Tibial artery (tissue), 4 donors: ENCODE results near the gene CEACAM3.
"Not testable (repeated sequence)": the region's sequence is repeated elsewhere in the genome, so short reads cannot be mapped to it uniquely, and the experiment has no call there.

Source experiments
- DNase-seq, 2 donors: peaks; one replicate each; pipeline ENCODE4 v3.0.0-alpha.2; 2019
- H3K27ac ChIP-seq, 2 donors: fragments of 200-600 bp; sonication (generic) in 1 of 2; 1 replicate in 1 of 2; 2 replicates in 1 of 2; pipeline ENCODE4 v1.5.1; 2018 to 2019; ENCODE audit warnings: mild to moderate bottlenecking in 1 of 2
- H3K27me3 ChIP-seq, 2 donors: fragments of 200-600 bp; sonication (generic) in 1 of 2; one replicate each; pipeline versions ENCODE4 v1.5.1 to v1.6.0; 2016 to 2019
- H3K36me3 ChIP-seq, 3 donors: fragments of 200-600 bp; sonication (generic) in 2 of 3; one replicate each; pipeline ENCODE4 v1.5.1; 2016 to 2019; ENCODE audit warnings: mild to moderate bottlenecking in 2 of 3
- H3K4me1 ChIP-seq, 4 donors: fragments of 200-600 bp; sonication (generic) in 2 of 4; 1 replicate in 3 of 4; 2 replicates in 1 of 4; pipeline ENCODE4 v1.5.1; 2016 to 2019
- H3K4me3 ChIP-seq, 2 donors: fragments of 200-600 bp; sonication (generic) in 1 of 2; 1 replicate in 1 of 2; 2 replicates in 1 of 2; pipeline ENCODE4 v1.5.1; 2018 to 2019; ENCODE audit warnings: mild to moderate bottlenecking in 2 of 2
- H3K9me3 ChIP-seq, 3 donors: fragments of 200-600 bp; sonication (generic) in 1 of 3; one replicate each; pipeline ENCODE4 v1.5.1; 2016 to 2019
- CTCF ChIP-seq, 2 experiments: fragments of 200-600 bp in 1 of 2; fragments of 450-650 bp in 1 of 2; IDR thresholded peaks; one replicate each; pipeline ENCODE4 v1.5.1; 2017 to 2019; ENCODE audit warnings: antibody characterized with exemption in 2 of 2, mild to moderate bottlenecking in 1 of 2, moderate library complexity in 1 of 2
- intact Hi-C: fragments of 100-400 bp; cut with DNase I; formaldehyde crosslinking; loops from one replicate; pipeline ENCODE4 v1.15.0; 2023; ENCODE audit warnings: low total_unique reads

The CEACAM3 gene

GRCh38 chr19:41753936-41754529 lies 42.4 kb upstream of the CEACAM3 start:
- Histone ChIP-seq H3K36me3 (no peaks in the 10 kb centered on the region), H3K4me3 (no peak overlapping the region), H3K27ac (no peak overlapping the region), H3K9me3 (no peaks in the 10 kb centered on the region), H3K27me3 (peaks cover 0 to 17% of the 10 kb centered on the region in 2 donors), H3K4me1 (no peaks in the 10 kb centered on the region)
- peak in 1 of 2 donors; percentile 48 for DNase-seq
- peak; percentile 33 to 42 for TF ChIP-seq CTCF (IDR thresholded peaks at IDR 0.05)
- intact Hi-C loops, result no loop called here

GRCh38 chr19:41755328-41755913 lies 41.0 kb upstream of the CEACAM3 start, which contains the start of gene CEACAM6:
Gene CEACAM6, plus strand, starts transcription at chr19:41755530. Its CDS starts 109 bp downstream, at chr19:41755639.
- DNase-seq, result peak in 1 of 2 donors; percentile 23
- Histone ChIP-seq H3K36me3 (no peaks in the 10 kb centered on the region), H3K4me3 (no peak within 1 kb of the TSS), H3K27ac (no peak within 1 kb of the TSS), H3K9me3 (no peaks in the 10 kb centered on the region), H3K27me3 (peaks cover 0 to 19% of the 10 kb centered on the region in 2 donors), H3K4me1 (no peaks in the 10 kb centered on the region)
- intact Hi-C loops, result no loop called here
- TF ChIP-seq CTCF (IDR thresholded peaks at IDR 0.05), result no peak

- H3K27ac ChIP-seq, result no peak overlapping the region
Observed at GRCh38 chr19:41758846-41759245, 37.5 kb upstream of the CEACAM3 start.

GRCh38 chr19:41767115-41767514 lies 29.3 kb upstream of the CEACAM3 start:
- no peak overlapping the region for H3K27ac ChIP-seq
- no peaks in the 10 kb centered on the region for H3K4me1 ChIP-seq
- H3K27me3 ChIP-seq, result peaks cover 0 to 10% of the 10 kb centered on the region in 2 donors
- no peak overlapping the region for H3K4me3 ChIP-seq
- TF ChIP-seq CTCF (IDR thresholded peaks at IDR 0.05), result no peak
- DNase-seq, result no peak
- intact Hi-C loops, result no loop called here
- H3K36me3 ChIP-seq, result no peaks in the 10 kb centered on the region
- H3K9me3 ChIP-seq, result no peaks in the 10 kb centered on the region

More at GRCh38 chr19:41758846-41759245, 37.5 kb upstream of the CEACAM3 start:
- H3K4me1 ChIP-seq, result no peaks in the 10 kb centered on the region
- no peak for TF ChIP-seq CTCF (IDR thresholded peaks at IDR 0.05)
- no peaks in the 10 kb centered on the region for H3K36me3 ChIP-seq
- intact Hi-C loops, result no loop called here
- peaks cover 0 to 21% of the 10 kb centered on the region in 2 donors for H3K27me3 ChIP-seq
- H3K4me3 ChIP-seq, result no peak overlapping the region
- H3K9me3 ChIP-seq, result no peaks in the 10 kb centered on the region
- DNase-seq, result no peak

GRCh38 chr19:41768105-41768504 lies 28.3 kb upstream of the CEACAM3 start:
- H3K4me1 ChIP-seq, DNase-seq, H3K36me3 ChIP-seq, H3K9me3 ChIP-seq, intact Hi-C loops, H3K4me3 ChIP-seq, H3K27me3 ChIP-seq, H3K27ac ChIP-seq: not testable (repeated sequence)

- no peaks in the 10 kb centered on the region for H3K4me1 ChIP-seq
- H3K36me3 ChIP-seq, result no peaks in the 10 kb centered on the region
- peaks cover 0 to 6% of the 10 kb centered on the region in 2 donors for H3K27me3 ChIP-seq
- H3K27ac ChIP-seq, result no peak overlapping the region
- H3K4me3 ChIP-seq, result no peak overlapping the region
- DNase-seq, result no peak
- H3K9me3 ChIP-seq, result no peaks in the 10 kb centered on the region
- intact Hi-C loops, result no loop called here
- TF ChIP-seq CTCF (IDR thresholded peaks at IDR 0.05), result no peak
Observed at GRCh38 chr19:41769608-41770007, 26.8 kb upstream of the CEACAM3 start.
